ENCODE measurements around the gene KRTAP5-9.

GRCh38 chr11:71575723-71576424, 27.7 kb downstream of the KRTAP5-9 start:
- no peak for TF ChIP-seq CTCF (IDR thresholded peaks at IDR 0.05; ENCODE audit: insufficient read depth, low read length, poor library complexity, severe bottlenecking)
- no peak for TF ChIP-seq EZH2phosphoT487 (conservative IDR thresholded peaks at IDR 0.05; ENCODE audit: low read length)
